ENCODE measurements around the gene PTRHD1.
A peak's percentile ranks its signal among the peaks of the same experiment; 100 is the strongest.
"Not testable (repeated sequence)": the region's sequence is repeated elsewhere in the genome, so short reads cannot be mapped to it uniquely, and the experiment has no call there.

PTRHD1 gene

GRCh38 chr2:24792874-24793760 is at the start of gene PTRHD1, which contains the start of gene CENPO:
Gene PTRHD1 (minus strand): TSS chr2:24793391. CDS start chr2:24793377, 14 bp downstream.
Gene CENPO (plus strand): TSS chr2:24793425. CDS start chr2:24793920, 495 bp downstream.
- peak; percentile 92 for DNase-seq

GRCh38 chr2:24842081-24843050 is 49.2 kb upstream of the PTRHD1 start:
- no peak for DNase-seq

- DNase-seq: no peak
Observed at GRCh38 chr2:24840962-24841945, 48.1 kb upstream of the PTRHD1 start.

- no peak for DNase-seq
Observed at GRCh38 chr2:24840164-24840869, 47.1 kb upstream of the PTRHD1 start.

GRCh38 chr2:24839729-24840128 is 46.5 kb upstream of the PTRHD1 start:
- DNase-seq: no peak

- DNase-seq: no peak
Observed at GRCh38 chr2:24838541-24838940, 45.4 kb upstream of the PTRHD1 start.

GRCh38 chr2:24837996-24838513 is 44.9 kb upstream of the PTRHD1 start:
- no peak for DNase-seq

GRCh38 chr2:24836706-24837105 is 43.5 kb upstream of the PTRHD1 start:
- no peak for DNase-seq

GRCh38 chr2:24836206-24836605 is 43.0 kb upstream of the PTRHD1 start:
- DNase-seq: no peak

GRCh38 chr2:24835411-24835810 is 42.2 kb upstream of the PTRHD1 start:
- DNase-seq: not testable (repeated sequence)

GRCh38 chr2:24834733-24835395 is 41.7 kb upstream of the PTRHD1 start:
- no peak for DNase-seq

GRCh38 chr2:24833821-24834732 is 40.9 kb upstream of the PTRHD1 start:
- DNase-seq: no peak

GRCh38 chr2:24832931-24833701 is 39.9 kb upstream of the PTRHD1 start:
- DNase-seq: no peak

GRCh38 chr2:24832521-24832920 is 39.3 kb upstream of the PTRHD1 start:
- DNase-seq: no peak

- DNase-seq: no peak
Observed at GRCh38 chr2:24832073-24832461, 38.9 kb upstream of the PTRHD1 start.

- no peak for DNase-seq
Observed at GRCh38 chr2:24831221-24832072, 38.3 kb upstream of the PTRHD1 start.

- no peak for DNase-seq
Observed at GRCh38 chr2:24830786-24831185, 37.6 kb upstream of the PTRHD1 start.

- DNase-seq: no peak
Observed at GRCh38 chr2:24830351-24830750, 37.2 kb upstream of the PTRHD1 start.

All from activated CD4-positive, alpha-beta T cell treated with anti-CD3 and anti-CD28 coated beads, Interleukin-2, amount 50 U/mL, for 1 hour (primary cell).